ENCODE measurements around the gene GM2A.

GRCh38 chr5:151255621-151256286 lies 2.8 kb downstream of the GM2A start:
- TF ChIP-seq, protein P1, sequence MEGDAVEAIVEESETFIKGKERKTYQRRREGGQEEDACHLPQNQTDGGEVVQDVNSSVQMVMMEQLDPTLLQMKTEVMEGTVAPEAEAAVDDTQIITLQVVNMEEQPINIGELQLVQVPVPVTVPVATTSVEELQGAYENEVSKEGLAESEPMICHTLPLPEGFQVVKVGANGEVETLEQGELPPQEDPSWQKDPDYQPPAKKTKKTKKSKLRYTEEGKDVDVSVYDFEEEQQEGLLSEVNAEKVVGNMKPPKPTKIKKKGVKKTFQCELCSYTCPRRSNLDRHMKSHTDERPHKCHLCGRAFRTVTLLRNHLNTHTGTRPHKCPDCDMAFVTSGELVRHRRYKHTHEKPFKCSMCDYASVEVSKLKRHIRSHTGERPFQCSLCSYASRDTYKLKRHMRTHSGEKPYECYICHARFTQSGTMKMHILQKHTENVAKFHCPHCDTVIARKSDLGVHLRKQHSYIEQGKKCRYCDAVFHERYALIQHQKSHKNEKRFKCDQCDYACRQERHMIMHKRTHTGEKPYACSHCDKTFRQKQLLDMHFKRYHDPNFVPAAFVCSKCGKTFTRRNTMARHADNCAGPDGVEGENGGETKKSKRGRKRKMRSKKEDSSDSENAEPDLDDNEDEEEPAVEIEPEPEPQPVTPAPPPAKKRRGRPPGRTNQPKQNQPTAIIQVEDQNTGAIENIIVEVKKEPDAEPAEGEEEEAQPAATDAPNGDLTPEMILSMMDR (IDR thresholded peaks at IDR 0.05), result no peak
- no peak for TF ChIP-seq POLR2A (IDR thresholded peaks at IDR 0.05)

Data from right lobe of liver (tissue), 4 donors.